HEK293 (cell line): ENCODE results near the gene IL18RAP.

ENCODE experiments used
- CTCF ChIA-PET: fragments of 350-600 bp; formaldehyde crosslinking; extraction: SDS; loops from one replicate; lab custom pipeline; 2021; ENCODE audit warnings: antibody characterized with exemption; lab: Yijun Ruan, JAX
- POLR2A ChIA-PET: fragments of 300-600 bp; formaldehyde crosslinking; extraction: SDS; loops from one replicate; lab custom pipeline; 2020; ENCODE audit warnings: antibody characterized with exemption, inconsistent platforms; lab: Yijun Ruan, JAX
- H3K27ac ChIP-seq: fragments of 200-500 bp; sonication (Bioruptor generic); 2 replicates; pipeline ENCODE4 v1.5.1; 2014; ENCODE audit warnings: low read depth, low read length, control low read depth, inconsistent platforms; ENCODE audit errors: extremely low read depth
- H3K36me3 ChIP-seq, 2 experiments: fragments of 200-500 bp in 1 of 2; sonication (Bioruptor generic) in 1 of 2; 1 replicate in 1 of 2; 2 replicates in 1 of 2; pipeline ENCODE4 v1.5.1; 2014 to 2017; ENCODE audit warnings: inconsistent platforms in 2 of 2, low read length in 2 of 2; ENCODE audit not compliant: control insufficient read depth in 2 of 2, insufficient read depth in 1 of 2
- H3K4me1 ChIP-seq: fragments of 200-500 bp; sonication (Bioruptor generic); 2 replicates; pipeline ENCODE4 v1.5.1; 2014; ENCODE audit warnings: mild to moderate bottlenecking, low read length, inconsistent platforms; ENCODE audit not compliant: control insufficient read depth, insufficient read depth
- H3K4me3 ChIP-seq: 2 replicates; pipeline ENCODE4 v1.5.1; 2011; ENCODE audit warnings: low read depth, mild to moderate bottlenecking, control low read depth, low read length, moderate library complexity
- H3K9me3 ChIP-seq: fragments of 200-500 bp; sonication (Bioruptor generic); 2 replicates; pipeline ENCODE4 v1.5.1; 2014; ENCODE audit warnings: low read depth, low read length, inconsistent platforms; ENCODE audit not compliant: control insufficient read depth, insufficient read depth
- AEBP2 ChIP-seq: fragments of 450-650 bp; formaldehyde crosslinking; IDR thresholded peaks from 2 replicates; pipeline ENCODE4 v1.5.1; 2016; ENCODE audit warnings: missing biosample characterization, missing genetic modification characterization, borderline replicate concordance
- GLI4 ChIP-seq: fragments of 450-650 bp; formaldehyde crosslinking; IDR thresholded peaks from 2 replicates; pipeline ENCODE4 v1.5.1; 2016; ENCODE audit warnings: missing biosample characterization, missing genetic modification characterization
- HOXD13 ChIP-seq: sonication (generic); formaldehyde crosslinking; IDR thresholded peaks from 2 replicates; pipeline ENCODE4 v1.8.0; 2022; ENCODE audit warnings: missing genetic modification reagents, borderline replicate concordance
- KLF17 ChIP-seq: fragments of 450-650 bp; formaldehyde crosslinking; IDR thresholded peaks from 2 replicates; pipeline ENCODE4 v1.5.1; 2016; ENCODE audit warnings: missing biosample characterization, missing genetic modification characterization
- ZBTB17 ChIP-seq: fragments of 450-650 bp; formaldehyde crosslinking; IDR thresholded peaks from 2 replicates; pipeline ENCODE4 v1.5.1; 2016; ENCODE audit warnings: missing biosample characterization, missing genetic modification characterization
- ZBTB6 ChIP-seq: fragments of 450-650 bp; formaldehyde crosslinking; IDR thresholded peaks from 2 replicates; pipeline ENCODE4 v1.5.1; 2017; ENCODE audit warnings: missing biosample characterization, missing genetic modification characterization
- ZFP69B ChIP-seq: fragments of 450-650 bp; formaldehyde crosslinking; IDR thresholded peaks from 2 replicates; pipeline ENCODE4 v1.5.1; 2016; ENCODE audit warnings: missing biosample characterization, missing genetic modification characterization
- ZNF121 ChIP-seq: fragments of 450-650 bp; formaldehyde crosslinking; IDR thresholded peaks from 2 replicates; pipeline ENCODE4 v1.5.1; 2016; ENCODE audit warnings: missing biosample characterization, missing genetic modification characterization
- ZNF155 ChIP-seq: fragments of 450-650 bp; formaldehyde crosslinking; IDR thresholded peaks from 2 replicates; pipeline ENCODE4 v1.5.1; 2016; ENCODE audit warnings: missing biosample characterization, missing genetic modification characterization
- ZNF175 ChIP-seq: fragments of 450-650 bp; formaldehyde crosslinking; IDR thresholded peaks from 2 replicates; pipeline ENCODE4 v1.5.1; 2016; ENCODE audit warnings: missing biosample characterization, missing genetic modification characterization
- ZNF202 ChIP-seq: fragments of 450-650 bp; formaldehyde crosslinking; IDR thresholded peaks from 2 replicates; pipeline ENCODE4 v1.5.1; 2016; ENCODE audit warnings: missing biosample characterization, missing genetic modification characterization, borderline replicate concordance
- ZNF211 ChIP-seq: fragments of 450-650 bp; formaldehyde crosslinking; IDR thresholded peaks from 2 replicates; pipeline ENCODE4 v1.5.1; 2016; ENCODE audit warnings: low read depth, missing biosample characterization, missing genetic modification characterization
- ZNF214 ChIP-seq: fragments of 450-650 bp; formaldehyde crosslinking; IDR thresholded peaks from 2 replicates; pipeline ENCODE4 v1.5.1; 2017; ENCODE audit warnings: missing biosample characterization, mild to moderate bottlenecking, missing genetic modification characterization, borderline replicate concordance
- ZNF324 ChIP-seq: fragments of 450-650 bp; formaldehyde crosslinking; IDR thresholded peaks from 2 replicates; pipeline ENCODE4 v1.5.1; 2016; ENCODE audit warnings: missing biosample characterization, missing genetic modification characterization
- ZNF335 ChIP-seq: fragments of 450-650 bp; formaldehyde crosslinking; conservative IDR thresholded peaks from 2 replicates; pipeline ENCODE4 v1.5.1; 2016; ENCODE audit warnings: missing biosample characterization, missing genetic modification characterization
- ZNF341 ChIP-seq: fragments of 450-650 bp; formaldehyde crosslinking; IDR thresholded peaks from 2 replicates; pipeline ENCODE4; 2016; ENCODE audit warnings: low read depth, missing biosample characterization, missing genetic modification characterization
- ZNF350 ChIP-seq: fragments of 450-650 bp; formaldehyde crosslinking; IDR thresholded peaks from 2 replicates; pipeline ENCODE4 v1.5.0; 2017; ENCODE audit warnings: missing biosample characterization, mild to moderate bottlenecking, missing genetic modification characterization
- ZNF530 ChIP-seq: fragments of 450-650 bp; formaldehyde crosslinking; IDR thresholded peaks from 2 replicates; pipeline ENCODE4 v1.5.1; 2016; ENCODE audit warnings: low read depth, missing biosample characterization, missing genetic modification characterization
- ZNF629 ChIP-seq: fragments of 450-650 bp; formaldehyde crosslinking; IDR thresholded peaks from 2 replicates; pipeline ENCODE4 v1.5.1; 2017; ENCODE audit warnings: missing biosample characterization, missing genetic modification characterization
- ZNF701 ChIP-seq: fragments of 450-650 bp; formaldehyde crosslinking; IDR thresholded peaks from 2 replicates; pipeline ENCODE4 v1.5.1; 2016; ENCODE audit warnings: missing biosample characterization, missing genetic modification characterization
- ZNF704 ChIP-seq: fragments of 450-650 bp; formaldehyde crosslinking; IDR thresholded peaks from 2 replicates; pipeline ENCODE4 v1.5.1; 2016; ENCODE audit warnings: missing biosample characterization, missing genetic modification characterization
- ZNF707 ChIP-seq: fragments of 450-650 bp; formaldehyde crosslinking; IDR thresholded peaks from 2 replicates; pipeline ENCODE4 v1.5.1; 2016; ENCODE audit warnings: missing biosample characterization, missing genetic modification characterization
- ZNF791 ChIP-seq: fragments of 450-650 bp; formaldehyde crosslinking; IDR thresholded peaks from 2 replicates; pipeline ENCODE4 v1.5.1; 2016; ENCODE audit warnings: missing biosample characterization, missing genetic modification characterization
- ZNF837 ChIP-seq: fragments of 450-650 bp; formaldehyde crosslinking; IDR thresholded peaks from 2 replicates; pipeline ENCODE4 v1.5.1; 2016; ENCODE audit warnings: missing biosample characterization, missing genetic modification characterization

IL18RAP gene

GRCh38 chr2:102386867-102387541, 36.0 kb upstream of the IL18RAP start:
- no peaks in the 10 kb centered on the region for H3K9me3 ChIP-seq
- H3K27ac ChIP-seq = no peak overlapping the region
- ChIA-PET CTCF (no interaction called here), POLR2A (no interaction called here)
- peaks cover 4% of the 10 kb centered on the region; the same call in 1 of the 2 replicates for H3K4me1 ChIP-seq
- H3K36me3 ChIP-seq = no peaks in the 10 kb centered on the region
- no peak for TF ChIP-seq ZNF341
- TF ChIP-seq ZBTB17 (tag by site-specific recombination) = no peak
- TF ChIP-seq GLI4 = no peak
- TF ChIP-seq ZNF202 (tag by site-specific recombination) = no peak
- TF ChIP-seq ZNF175 (tag by site-specific recombination) = no peak
- TF ChIP-seq ZNF704 (tag by site-specific recombination) = no peak
- no peak for TF ChIP-seq ZNF791
- no peak for TF ChIP-seq ZNF214
- TF ChIP-seq ZNF837 (tag by site-specific recombination) = no peak
- no peak for TF ChIP-seq ZNF324 (tag by site-specific recombination)
- no peak for TF ChIP-seq ZNF707 (tag by site-specific recombination)
- TF ChIP-seq ZNF155 = no peak
- TF ChIP-seq KLF17 (tag by site-specific recombination) = no peak
- no peak overlapping the region for H3K4me3 ChIP-seq

GRCh38 chr2:102387763-102388546, 35.0 kb upstream of the IL18RAP start:
- no peak overlapping the region for H3K4me3 ChIP-seq
- TF ChIP-seq ZNF211 (tag by site-specific recombination) = no peak
- no peak for TF ChIP-seq AEBP2 (tag by site-specific recombination)
- TF ChIP-seq ZNF530 (tag by site-specific recombination) = no peak
- no peak for TF ChIP-seq ZNF335 (tag by site-specific recombination)
- no peak for TF ChIP-seq ZNF121 (tag by site-specific recombination)
- TF ChIP-seq ZBTB6 (tag by site-specific recombination) = no peak
- no peak for TF ChIP-seq ZNF629 (tag by site-specific recombination)
- TF ChIP-seq HOXD13 (CRISPR knock-in tag) = no peak
- no peak for TF ChIP-seq ZNF701 (tag by site-specific recombination)
- no peak for TF ChIP-seq ZNF707 (tag by site-specific recombination)
- TF ChIP-seq ZFP69B = no peak
- TF ChIP-seq ZNF350 (tag by site-specific recombination) = no peak
- TF ChIP-seq, all 188 proteins: peak for 0
- Histone ChIP-seq H3K4me1 (peaks cover 4% of the 10 kb centered on the region; the same call in 1 of the 2 replicates), H3K27ac (no peak overlapping the region), H3K36me3 (no peaks in the 10 kb centered on the region), H3K9me3 (no peaks in the 10 kb centered on the region)
- ChIA-PET CTCF (no interaction called here), POLR2A (no interaction called here)
